Measurements from ENCODE around the gene ZNFX1.
"Not testable (repeated sequence)": the region's sequence is repeated elsewhere in the genome, so short reads cannot be mapped to it uniquely, and the experiment has no call there.

The ZNFX1 gene

DNA sequence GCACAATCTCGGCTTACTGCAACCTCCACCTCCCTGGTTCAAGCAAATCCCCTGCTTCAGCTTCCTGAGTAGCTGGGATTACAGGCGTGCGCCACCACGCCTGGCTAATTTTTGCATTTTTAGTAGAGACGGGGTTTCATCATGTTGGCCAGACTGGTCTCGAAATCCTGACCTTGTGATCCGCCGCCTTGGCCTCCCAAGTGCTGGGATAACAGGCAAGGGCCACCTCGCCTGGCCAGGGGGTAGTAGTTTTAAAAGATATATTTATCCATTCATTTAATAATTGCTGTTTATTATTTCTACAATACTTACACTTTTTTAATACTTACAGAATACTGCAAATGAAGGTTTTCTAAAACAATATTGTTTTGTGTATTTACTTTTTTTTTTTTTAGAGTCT lies 74.1 kb downstream of the ZNFX1 start:
- DNase-seq = no peak

DNA sequence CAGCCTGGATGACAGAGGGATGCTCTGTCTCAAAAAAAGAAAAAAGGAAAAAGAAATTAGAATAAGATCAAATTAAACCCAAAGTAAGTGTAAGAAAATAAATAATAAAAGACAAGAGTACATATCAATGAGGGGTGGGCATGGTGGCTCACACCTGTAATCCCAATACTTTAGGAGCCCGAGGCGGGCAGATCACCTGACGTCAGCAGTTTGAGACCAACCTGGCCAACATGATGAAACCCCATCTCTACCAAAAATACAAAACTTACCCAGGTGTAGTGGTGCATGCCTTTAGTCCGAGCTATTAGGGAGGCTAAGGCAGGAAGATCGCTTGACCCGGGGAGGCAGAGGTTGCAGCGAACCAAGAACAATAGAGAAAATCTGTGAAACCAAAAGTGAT lies 74.8 kb downstream of the ZNFX1 start:
- no peak for DNase-seq

DNA sequence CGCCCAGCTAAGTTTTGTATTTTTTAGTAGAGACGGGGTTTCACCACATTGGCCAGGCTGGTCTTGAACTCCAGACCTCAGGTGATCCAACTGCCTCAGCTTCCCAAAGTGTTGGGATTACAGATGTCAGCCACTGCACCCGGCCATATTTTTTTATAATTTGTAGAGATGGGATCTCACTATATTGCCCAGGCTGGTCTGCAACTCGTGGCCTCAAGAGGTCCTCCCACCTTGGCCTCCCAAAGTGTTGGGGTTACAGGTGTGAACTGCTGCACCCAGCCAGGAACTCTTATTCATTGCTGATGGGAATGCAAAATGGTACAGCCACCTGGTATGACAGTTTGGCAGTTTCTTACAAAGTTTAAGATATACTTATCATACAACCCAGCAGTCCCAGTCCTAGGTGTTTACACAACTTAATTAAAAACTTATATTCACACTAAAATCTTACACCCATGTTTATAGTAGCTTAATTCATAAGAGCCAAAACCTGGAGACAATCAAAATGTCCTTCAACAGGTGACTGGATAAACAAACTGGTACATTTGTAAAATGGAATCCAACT lies 78.0 kb downstream of the ZNFX1 start:
- no peak for DNase-seq

DNA sequence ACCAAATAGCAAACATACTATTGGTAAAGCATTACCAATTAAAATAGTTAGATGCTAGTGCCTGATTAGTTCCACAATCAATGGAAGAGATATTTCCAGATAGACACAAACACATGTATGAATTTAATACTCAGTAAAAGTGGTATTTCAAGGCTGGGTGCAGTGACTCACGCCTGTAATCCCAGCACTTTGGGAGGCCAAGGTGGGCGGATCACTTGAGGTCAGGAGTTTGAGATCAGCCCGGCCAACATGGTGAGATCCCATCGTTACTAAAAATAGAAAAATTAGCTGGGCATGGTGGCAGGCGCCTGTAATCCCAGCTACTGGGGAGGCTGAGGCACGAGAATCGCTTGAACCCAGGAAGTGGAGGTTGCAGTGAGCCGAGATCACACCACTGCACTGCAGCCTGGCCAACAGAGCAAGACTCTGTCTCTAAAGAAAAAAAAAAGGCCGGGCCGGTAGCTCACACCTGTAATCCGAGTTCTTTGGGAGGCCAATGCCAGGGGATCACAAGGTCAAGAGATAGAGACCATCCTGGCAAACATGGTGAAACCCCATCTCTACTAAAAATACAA lies 84.8 kb downstream of the ZNFX1 start:
- not testable (repeated sequence) for DNase-seq
